Measurements from ENCODE around the gene ARHGAP18.
A peak's percentile ranks its signal among the peaks of the same experiment; 100 is the strongest.

The ARHGAP18 gene

DNA sequence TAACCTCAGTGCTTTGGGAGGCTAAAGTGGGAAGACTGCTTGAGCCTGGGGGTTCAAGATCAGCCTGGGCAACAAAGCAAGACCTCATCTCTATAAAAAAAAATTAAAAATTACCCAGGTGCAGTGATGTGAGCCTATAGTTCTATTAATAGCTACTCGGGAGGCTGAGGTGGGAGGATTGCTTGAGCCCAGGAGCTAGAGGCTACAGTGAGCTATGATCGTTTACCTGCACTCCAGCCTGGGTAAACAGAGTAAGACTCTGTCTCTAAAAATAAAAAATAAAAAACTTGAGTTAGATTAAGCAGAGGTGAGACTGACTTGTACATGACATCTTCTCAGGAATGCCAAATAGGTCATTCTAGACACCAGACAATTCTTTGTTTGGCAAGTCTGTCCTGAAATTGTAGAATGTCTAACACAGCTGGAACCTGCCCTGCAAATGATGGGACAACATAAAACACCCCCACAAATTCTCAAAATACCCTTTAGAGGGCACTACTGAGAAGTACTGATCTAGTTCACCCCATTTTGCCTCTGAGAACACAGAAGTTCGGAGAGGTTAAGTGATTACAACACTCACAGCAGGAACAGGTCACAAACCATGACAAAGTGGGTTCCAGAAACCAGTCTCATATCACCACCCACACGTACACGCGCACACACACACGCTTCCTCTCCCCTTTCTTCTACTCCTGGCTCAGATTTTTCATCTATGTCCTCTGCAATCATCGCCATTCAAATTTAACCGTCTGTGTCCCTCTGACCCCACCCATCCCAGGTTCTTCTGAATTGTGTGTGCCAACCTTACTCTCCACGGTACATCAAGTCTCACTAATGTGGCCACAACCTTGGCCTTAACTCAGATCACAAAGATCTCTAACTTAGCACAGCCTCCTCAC, 38.3 kb downstream of the ARHGAP18 start:
- peak; percentile 43 to 56 (median 55) for DNase-seq (ENCODE audit: low read depth in 2 of 3, low spot score in 1 of 3)

GRCh38 chr6:129670634-129671033, 39.3 kb downstream of the ARHGAP18 start:
- DNase-seq (ENCODE audit: low read depth in 2 of 3, low spot score in 1 of 3) = no peak

GRCh38 chr6:129667621-129668020, 42.4 kb downstream of the ARHGAP18 start:
- no peak for DNase-seq (ENCODE audit: low read depth in 2 of 3, low spot score in 1 of 3)

- no peak for DNase-seq (ENCODE audit: low read depth in 2 of 3, low spot score in 1 of 3)
These were observed 42.9 kb downstream of the ARHGAP18 start for GRCh38 chr6:129667034-129667433.

DNA sequence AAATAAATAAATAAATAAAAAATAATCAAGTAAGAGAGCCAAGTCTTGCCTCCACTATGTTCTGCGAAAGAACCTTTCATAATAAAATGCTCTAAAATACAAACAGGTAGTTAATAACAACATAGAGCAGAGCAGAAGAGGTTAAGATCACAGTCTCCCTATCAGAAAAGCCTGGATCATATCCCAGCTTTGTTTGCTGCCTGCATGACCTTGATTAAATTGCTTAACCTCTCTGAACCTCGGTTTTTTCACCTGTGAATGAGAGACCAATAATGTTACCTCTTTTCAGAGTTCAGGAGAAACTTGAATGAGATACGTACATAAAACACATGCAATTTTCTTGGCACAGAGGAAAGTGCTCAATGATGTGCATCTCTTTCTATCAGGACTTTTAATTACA, 44.4 kb downstream of the ARHGAP18 start:
- DNase-seq (ENCODE audit: low read depth in 2 of 3, low spot score in 1 of 3) = no peak

GRCh38 chr6:129663531-129663930, 46.4 kb downstream of the ARHGAP18 start:
- no peak for DNase-seq (ENCODE audit: low read depth in 2 of 3, low spot score in 1 of 3)

- DNase-seq (ENCODE audit: low read depth in 2 of 3, low spot score in 1 of 3) = no peak
These were observed 47.0 kb downstream of the ARHGAP18 start for GRCh38 chr6:129662980-129663431.

- DNase-seq (ENCODE audit: low read depth in 2 of 3, low spot score in 1 of 3) = no peak
These were observed 47.6 kb downstream of the ARHGAP18 start for GRCh38 chr6:129662406-129662766.

- DNase-seq (ENCODE audit: low read depth in 2 of 3, low spot score in 1 of 3) = no peak
These were observed 48.2 kb downstream of the ARHGAP18 start for GRCh38 chr6:129661536-129662405.

GRCh38 chr6:129660346-129660676, 49.7 kb downstream of the ARHGAP18 start:
- no peak for DNase-seq (ENCODE audit: low read depth in 2 of 3, low spot score in 1 of 3)

DNA sequence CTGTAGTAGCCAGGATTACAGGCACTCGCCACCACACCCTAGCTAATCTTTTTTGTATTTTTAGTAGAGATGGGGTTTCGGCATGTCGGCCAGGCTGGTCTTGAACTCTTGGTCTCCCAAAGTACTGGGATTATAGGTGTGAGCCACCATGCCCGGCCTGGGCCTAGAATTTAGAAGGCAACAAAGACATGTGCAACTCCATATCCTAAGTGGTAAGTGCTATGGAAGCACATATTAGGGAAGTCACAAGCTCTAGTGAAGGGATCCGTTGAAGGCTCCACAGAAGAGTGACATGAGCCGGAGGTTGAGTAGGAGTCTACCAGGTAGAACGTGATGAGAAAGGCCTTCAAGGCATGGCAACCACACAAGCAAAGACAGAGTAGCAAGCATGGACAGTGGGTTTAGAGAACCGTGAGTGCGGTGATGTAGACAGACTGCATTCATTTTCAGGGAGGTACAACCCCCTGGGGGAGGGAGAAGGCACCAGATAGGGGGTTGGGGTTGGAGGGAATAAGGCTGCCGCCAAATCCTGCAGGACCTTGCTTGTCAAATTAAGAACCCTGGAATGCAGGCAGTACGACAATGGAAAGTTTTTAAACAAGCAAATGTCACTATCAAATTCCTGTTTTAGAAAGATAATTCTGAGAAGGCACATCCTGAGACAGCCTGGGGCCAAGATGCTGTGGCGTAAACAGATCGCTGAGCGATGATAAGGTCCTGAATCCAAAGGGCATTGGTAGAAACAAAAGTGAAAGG, 50.2 kb downstream of the ARHGAP18 start:
- DNase-seq (ENCODE audit: low read depth in 2 of 3, low spot score in 1 of 3) = no peak

DNA sequence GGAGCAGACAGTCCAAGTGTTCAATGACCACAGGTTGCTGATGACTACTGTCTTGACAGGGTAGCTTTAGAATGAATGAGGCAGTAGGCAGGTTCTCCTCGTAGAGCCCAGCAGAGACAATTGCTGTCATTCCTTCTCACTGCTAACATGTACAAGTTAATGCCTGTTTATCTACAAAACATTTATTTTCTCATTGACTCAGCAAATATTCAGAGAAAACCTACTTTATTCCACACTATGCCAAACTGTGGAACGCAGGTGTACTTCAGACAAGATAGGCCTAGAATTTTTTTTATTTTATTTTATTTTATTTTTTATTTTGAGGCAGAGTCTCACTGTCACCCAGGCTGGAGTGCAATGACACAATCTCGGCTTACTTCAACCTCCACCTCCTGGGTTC, 50.8 kb downstream of the ARHGAP18 start:
- DNase-seq (ENCODE audit: low read depth in 2 of 3, low spot score in 1 of 3) = no peak

DNA sequence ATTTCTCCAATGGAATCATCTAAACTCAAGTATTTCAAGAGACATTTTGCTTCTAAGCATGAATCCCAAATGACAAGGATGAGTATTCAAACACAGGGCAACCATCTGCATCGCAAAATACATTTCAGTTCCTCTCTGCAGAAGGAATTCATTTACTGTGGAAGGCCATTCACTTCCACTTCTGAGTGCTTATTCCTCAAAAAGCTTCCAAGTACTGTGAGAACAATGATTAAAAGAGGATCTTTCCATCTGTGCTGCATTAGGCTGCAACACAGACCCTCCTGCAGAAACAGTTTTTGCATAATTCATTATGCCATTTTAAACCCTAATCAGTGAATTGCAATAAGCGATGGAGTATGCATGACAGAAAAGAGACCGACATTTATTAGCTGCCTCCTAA, 52.5 kb downstream of the ARHGAP18 start:
- DNase-seq (ENCODE audit: low read depth in 2 of 3, low spot score in 1 of 3) = no peak

DNA sequence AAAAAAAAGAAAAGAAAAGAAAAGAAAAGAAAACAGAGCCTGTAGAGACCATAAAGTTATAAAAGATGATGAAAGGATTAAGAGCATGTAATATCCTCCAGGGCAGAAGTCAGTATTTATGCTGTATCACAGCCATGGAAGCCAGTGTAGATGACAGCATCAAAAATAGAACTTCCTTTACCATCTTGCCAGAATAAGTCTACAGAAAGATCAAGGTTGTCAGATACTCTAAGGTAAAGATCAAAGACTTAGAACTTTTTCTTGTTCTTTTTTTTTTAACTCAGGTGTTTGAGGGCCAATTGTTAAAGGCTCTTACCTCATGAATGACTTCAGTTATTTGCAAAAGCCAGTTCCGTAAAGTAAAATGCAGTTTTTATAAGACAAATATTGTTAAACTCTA, 54.6 kb downstream of the ARHGAP18 start:
- DNase-seq (ENCODE audit: low read depth in 2 of 3, low spot score in 1 of 3) = no peak

- no peak for DNase-seq (ENCODE audit: low read depth in 2 of 3, low spot score in 1 of 3)
These were observed 56.2 kb downstream of the ARHGAP18 start for GRCh38 chr6:129653746-129654145.

GRCh38 chr6:129653229-129653628, 56.7 kb downstream of the ARHGAP18 start:
- DNase-seq (ENCODE audit: low read depth in 2 of 3, low spot score in 1 of 3) = no peak

DNA sequence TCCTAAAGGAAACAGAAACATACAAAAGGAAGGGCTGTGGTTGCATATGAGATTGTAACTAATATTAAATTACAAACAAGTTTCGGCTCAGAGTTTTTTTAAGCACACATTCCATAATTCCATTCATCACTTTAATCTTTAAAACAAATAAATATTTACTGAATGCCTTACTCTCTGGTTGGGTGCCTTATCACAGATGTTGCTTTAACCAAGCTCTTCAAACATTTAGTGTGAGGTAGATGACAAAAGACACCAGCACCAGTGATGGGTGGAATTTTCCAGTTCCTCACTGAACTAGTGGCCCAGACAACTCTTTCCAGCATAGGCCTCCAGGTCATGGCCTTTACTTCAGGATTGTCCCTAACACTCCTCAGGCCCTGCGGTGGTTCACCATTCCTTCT, 58.7 kb downstream of the ARHGAP18 start:
- DNase-seq (ENCODE audit: low read depth in 2 of 3, low spot score in 1 of 3) = no peak

GRCh38 chr6:129648819-129649491, 61.0 kb downstream of the ARHGAP18 start:
- no peak for DNase-seq (ENCODE audit: low read depth in 2 of 3, low spot score in 1 of 3)

GRCh38 chr6:129647044-129647443, 62.9 kb downstream of the ARHGAP18 start:
- no peak for DNase-seq (ENCODE audit: low read depth in 2 of 3, low spot score in 1 of 3)

GRCh38 chr6:129646642-129647041, 63.3 kb downstream of the ARHGAP18 start:
- DNase-seq (ENCODE audit: low read depth in 2 of 3, low spot score in 1 of 3) = no peak

Measured in stimulated activated CD4-positive, alpha-beta T cell treated with anti-CD3 and anti-CD28 coated beads, Interleukin-12 subunit alpha, Interleukin-12 subunit beta, amount 100 ng/mL, for 48 hours (primary cell).